Occipital lobe (tissue), 2 donors: ENCODE results near the gene RPS6KA5. TPM values are rescaled to one million over a fixed set of nuclear protein-coding genes. Genes with fewer than 3 reads are reported as not detected.
"Not testable (repeated sequence)": the region's sequence is repeated elsewhere in the genome, so short reads cannot be mapped to it uniquely, and the experiment has no call there.

Experiments used
- DNase-seq: peaks from one replicate; lab custom pipeline; 2025; lab: John Stamatoyannopoulos, UW
- total RNA-seq: library from RNA; depleted of rRNA; stranded (reverse); fragments of >200 nt; gene quantifications from one replicate; pipeline ENCODE4 v1.2.3, GENCODE V29; 2014

RPS6KA5 gene
- total RNA-seq, 1 donor from 2014 or later: 11.2 TPM

- not testable (repeated sequence) for DNase-seq
Observed at GRCh38 chr14:90838531-90838930, 221.9 kb downstream of the RPS6KA5 start.

DNA sequence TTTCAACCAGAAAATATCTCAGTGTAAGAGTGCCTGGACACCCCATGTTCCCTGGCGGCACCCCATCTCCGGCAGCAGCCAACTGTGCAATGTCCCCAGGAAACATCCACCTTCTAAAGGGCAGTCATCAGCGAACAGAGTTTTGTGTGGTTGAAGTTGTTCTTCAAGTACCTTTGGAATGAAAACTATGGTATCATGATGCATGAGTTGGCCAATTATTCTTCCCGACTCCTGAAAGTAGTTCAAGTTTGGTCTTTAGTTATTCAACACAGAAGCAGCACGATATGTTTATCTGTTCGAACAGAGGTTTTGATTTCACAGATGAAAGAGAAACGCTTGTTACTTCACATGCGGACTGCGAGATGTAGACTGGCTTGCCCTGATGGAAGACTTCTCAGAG lies 223.1 kb downstream of the RPS6KA5 start:
- DNase-seq: no peak

DNA sequence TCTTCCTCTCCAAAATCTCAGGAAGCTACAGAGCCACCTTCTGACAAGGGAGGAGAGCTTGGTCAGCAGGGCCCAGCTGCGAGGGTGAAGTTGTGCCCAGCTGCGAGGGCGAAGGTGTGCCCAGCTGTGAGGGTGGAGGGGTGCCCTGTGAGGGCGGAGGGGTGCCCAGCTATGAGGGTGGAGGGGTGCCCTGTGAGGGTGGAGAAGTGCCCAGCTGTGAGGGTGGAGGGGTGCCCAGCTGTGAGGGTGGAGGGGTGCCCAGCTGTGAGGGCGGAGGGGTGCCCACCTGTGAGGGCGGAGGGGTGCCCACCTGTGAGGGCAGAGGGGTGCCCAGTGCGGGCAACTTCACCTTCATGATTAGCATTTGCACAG lies 223.8 kb downstream of the RPS6KA5 start:
- no peak for DNase-seq

- no peak for DNase-seq
Observed at GRCh38 chr14:90831821-90832220, 228.6 kb downstream of the RPS6KA5 start.

GRCh38 chr14:90830931-90831701 lies 229.3 kb downstream of the RPS6KA5 start:
- no peak for DNase-seq

GRCh38 chr14:90829677-90830076 lies 230.8 kb downstream of the RPS6KA5 start:
- DNase-seq: no peak

- no peak for DNase-seq
Observed at GRCh38 chr14:90828642-90829487, 231.6 kb downstream of the RPS6KA5 start.

- peak; percentile 93 for DNase-seq
Observed at GRCh38 chr14:90827919-90828610, 232.4 kb downstream of the RPS6KA5 start.

DNA sequence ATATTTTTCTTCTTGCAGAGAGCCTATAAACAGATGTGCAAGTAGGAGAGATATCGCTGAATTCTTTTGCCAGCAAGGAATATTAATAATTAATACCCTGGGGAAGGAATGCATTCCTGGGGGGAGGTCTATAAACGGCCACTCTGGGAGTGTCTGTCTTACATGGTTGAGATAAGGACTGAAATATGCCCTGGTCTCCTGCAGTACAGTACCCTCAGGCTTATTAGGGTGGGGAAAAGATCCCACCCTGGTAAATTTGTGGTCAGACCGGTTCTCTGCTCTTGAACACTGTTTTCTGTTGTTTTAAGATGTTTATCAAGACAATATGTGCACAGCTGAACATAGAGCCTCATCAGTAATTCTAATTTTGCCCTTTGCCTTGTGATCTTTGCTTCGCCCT lies 236.9 kb downstream of the RPS6KA5 start:
- DNase-seq: not testable (repeated sequence)

DNA sequence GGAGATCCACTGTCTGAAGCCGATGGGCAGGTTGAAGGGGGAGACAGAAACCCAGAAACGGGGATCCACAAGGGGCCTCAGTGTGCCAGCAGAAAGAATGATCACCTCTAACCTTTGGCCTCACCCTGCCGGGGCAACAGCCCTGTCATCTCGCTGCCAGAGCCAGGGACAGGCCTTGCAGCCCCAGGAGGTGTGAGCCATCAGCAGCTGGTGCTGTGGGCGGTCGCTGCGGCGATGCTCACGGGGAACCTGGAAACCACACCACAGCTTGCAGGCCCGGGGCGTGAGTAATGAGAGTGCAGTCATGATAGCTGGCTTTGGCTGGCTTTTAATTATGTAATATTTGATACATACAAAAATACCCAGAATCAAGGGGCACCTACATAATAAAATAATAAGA lies 239.5 kb downstream of the RPS6KA5 start:
- DNase-seq: peak; percentile 48

DNA sequence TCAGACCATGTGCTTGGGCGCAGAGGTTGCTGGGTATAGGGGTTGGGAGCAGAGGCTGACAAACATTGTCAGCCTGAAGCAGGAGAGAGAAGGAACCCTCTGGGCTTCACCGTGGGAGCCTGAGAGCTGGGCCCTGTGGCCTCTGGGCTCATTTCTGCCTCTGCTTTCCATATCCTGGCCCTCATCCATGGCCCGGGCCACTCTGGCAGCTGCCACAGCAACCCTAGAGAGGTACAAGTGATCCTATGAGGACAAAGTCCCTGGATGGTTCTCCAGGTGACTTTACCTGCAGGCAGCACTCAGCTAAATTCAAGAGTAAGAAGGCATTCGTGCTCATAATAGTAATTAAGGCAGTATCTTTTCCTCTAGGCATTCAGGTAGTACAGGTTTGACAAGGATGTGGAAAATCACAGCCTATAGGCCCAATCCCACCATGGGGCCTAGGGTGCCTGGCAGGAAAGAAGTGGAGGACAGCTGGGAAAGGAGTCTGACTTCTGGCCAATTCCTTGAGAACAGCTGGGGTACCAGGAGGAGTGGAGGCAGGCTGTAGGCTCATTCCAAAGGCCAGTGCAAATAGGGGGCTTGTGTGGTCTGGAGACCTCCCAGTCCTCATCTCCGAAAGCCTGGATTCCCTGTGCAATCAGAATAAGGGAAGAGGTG lies 240.6 kb downstream of the RPS6KA5 start:
- no peak for DNase-seq

DNA sequence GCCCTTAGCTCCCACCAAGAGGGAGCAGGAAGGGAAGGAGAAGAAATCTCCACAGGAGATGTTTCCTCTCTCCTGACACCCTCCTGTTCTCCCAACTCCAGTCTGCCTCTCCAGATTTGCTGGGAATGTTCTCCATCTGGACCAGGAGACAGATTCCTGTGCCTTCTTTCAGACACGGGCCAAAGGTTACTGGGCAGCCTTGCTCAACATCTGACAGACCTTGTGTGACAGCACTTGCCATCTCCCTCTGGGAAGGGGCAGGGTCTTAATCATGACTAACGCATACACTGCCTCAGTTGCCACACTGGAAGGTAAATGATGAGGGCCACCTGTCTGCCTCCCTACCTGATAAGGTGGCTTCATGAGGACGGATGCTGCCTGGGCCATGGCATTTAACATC lies 241.7 kb downstream of the RPS6KA5 start:
- DNase-seq: no peak

DNA sequence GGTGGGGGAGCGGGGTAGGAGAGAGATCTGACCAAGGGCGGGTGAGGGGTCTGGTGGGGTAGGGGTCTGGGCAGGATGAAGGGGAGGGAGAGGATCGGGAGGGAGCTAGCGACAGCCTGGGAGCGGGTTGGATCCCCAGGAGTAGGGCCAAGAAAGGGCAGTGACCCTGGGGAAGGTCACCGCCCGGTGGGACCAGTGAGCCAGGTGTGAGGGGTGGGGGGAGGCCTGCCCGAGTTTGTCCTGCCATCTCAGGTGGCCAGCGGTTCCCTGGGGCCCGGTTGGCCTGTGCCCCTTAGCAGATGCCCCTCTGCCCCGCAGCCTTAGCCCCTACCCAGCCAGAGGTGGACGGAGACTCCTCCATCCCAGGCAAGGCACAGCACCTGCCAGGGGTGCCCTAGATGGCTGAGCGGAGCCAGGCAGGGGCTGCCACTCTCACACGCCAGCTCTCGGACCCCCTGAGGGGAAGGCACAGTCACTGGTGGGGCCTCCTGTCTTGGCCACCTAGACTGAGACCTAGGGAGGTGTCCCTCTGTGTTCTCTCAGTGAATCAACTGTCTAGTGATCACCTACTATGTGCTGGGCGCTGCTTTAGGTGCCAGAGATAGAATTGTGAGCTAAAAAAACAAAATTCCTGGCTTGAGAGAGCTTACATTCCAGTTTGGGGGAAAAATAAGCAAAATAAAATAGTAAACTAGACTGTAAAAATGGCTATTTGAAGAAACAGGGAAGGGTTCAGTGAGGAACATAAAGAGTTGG lies 243.6 kb downstream of the RPS6KA5 start:
- no peak for DNase-seq

GRCh38 chr14:90815822-90816662 lies 244.4 kb downstream of the RPS6KA5 start, which contains the start of gene TTC7B:
TSS of gene TTC7B (minus strand) at chr14:90816430. CDS start at chr14:90816295, 135 bp downstream.
- DNase-seq: no peak

DNA sequence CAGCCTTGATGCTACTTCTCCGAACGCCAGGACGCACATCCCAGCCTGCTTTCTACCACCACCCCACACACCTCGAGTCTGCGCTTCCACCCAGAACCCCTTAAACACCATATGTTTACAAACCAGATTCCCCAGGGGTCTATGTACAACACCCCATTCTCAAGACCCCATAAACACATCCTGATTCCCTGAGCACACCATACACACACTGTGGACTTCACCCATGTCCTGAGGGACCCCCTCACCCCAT lies 244.9 kb downstream of the RPS6KA5 start:
- no peak for DNase-seq

GRCh38 chr14:90814806-90815571 lies 245.5 kb downstream of the RPS6KA5 start:
- DNase-seq: no peak

- DNase-seq: no peak
Observed at GRCh38 chr14:90813442-90813841, 247.0 kb downstream of the RPS6KA5 start.

DNA sequence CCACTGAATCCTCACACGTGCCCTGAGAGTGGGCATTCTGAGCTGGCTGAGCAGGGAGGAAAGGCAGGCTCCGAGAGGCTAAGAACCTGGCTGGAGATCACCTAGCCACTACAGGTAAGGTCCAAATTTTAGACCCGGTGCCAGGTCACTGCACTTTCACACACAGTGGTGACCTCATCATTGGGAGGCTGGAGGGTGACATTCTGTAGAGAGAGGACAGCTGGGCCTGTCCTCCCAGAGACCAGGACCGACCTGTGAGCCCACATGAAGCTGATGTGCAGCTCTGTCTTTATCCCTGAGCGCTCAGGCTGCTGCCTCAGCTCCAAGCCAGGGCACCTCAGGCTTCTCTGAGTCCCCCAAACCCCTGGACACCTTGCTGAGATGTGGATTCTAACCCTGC lies 248.3 kb downstream of the RPS6KA5 start:
- no peak for DNase-seq

- DNase-seq: no peak
Observed at GRCh38 chr14:90811641-90812040, 248.8 kb downstream of the RPS6KA5 start.
